Measurements from ENCODE around the gene EXT2.

Gene EXT2

GRCh38 chr11:44149651-44150050 is 54.2 kb downstream of the EXT2 start:
- H3K4me3 ChIP-seq (ENCODE audit: low read depth, low read length): no peak overlapping the region
- DNase-seq (ENCODE audit: low read depth, low spot score): no peak

GRCh38 chr11:44150401-44150800 is 54.9 kb downstream of the EXT2 start:
- TF ChIP-seq, protein P1, sequence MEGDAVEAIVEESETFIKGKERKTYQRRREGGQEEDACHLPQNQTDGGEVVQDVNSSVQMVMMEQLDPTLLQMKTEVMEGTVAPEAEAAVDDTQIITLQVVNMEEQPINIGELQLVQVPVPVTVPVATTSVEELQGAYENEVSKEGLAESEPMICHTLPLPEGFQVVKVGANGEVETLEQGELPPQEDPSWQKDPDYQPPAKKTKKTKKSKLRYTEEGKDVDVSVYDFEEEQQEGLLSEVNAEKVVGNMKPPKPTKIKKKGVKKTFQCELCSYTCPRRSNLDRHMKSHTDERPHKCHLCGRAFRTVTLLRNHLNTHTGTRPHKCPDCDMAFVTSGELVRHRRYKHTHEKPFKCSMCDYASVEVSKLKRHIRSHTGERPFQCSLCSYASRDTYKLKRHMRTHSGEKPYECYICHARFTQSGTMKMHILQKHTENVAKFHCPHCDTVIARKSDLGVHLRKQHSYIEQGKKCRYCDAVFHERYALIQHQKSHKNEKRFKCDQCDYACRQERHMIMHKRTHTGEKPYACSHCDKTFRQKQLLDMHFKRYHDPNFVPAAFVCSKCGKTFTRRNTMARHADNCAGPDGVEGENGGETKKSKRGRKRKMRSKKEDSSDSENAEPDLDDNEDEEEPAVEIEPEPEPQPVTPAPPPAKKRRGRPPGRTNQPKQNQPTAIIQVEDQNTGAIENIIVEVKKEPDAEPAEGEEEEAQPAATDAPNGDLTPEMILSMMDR (IDR thresholded peaks at IDR 0.05; ENCODE audit: low read depth, low read length): no peak
- DNase-seq (ENCODE audit: low read depth, low spot score): no peak
- no peak overlapping the region for H3K4me3 ChIP-seq (ENCODE audit: low read depth, low read length)
- in situ Hi-C loops (cut with HindIII; ENCODE audit: low sequenced_read_pairs): no loop called here

More at GRCh38 chr11:44149651-44150050, 54.2 kb downstream of the EXT2 start:
- TF ChIP-seq, protein P1 (IDR thresholded peaks at IDR 0.05; ENCODE audit: low read depth, low read length): no peak
- in situ Hi-C loops (cut with HindIII; ENCODE audit: low sequenced_read_pairs): no loop called here

DNA sequence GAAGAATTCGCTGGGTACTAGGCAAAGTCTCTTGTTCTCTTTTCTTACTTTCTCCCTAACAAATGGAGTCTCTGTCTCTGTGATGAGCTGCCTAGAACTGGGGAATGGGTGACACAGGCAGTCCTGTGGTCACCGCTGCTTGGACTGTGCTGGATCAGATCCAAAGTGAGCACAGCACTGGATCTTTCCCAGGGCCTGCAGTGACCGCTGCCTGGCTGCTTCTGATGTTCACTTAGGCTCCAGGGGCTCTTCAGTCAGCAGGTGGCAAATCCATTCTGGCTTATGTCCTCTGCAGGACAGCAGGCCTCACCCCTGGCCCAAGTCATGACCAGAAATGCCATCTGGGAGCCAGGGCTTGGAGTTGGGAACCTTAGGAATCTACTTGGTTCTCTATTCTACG is 61.5 kb downstream of the EXT2 start:
- TF ChIP-seq, protein P1 (IDR thresholded peaks at IDR 0.05; ENCODE audit: low read depth, low read length): no peak
- H3K4me3 ChIP-seq (ENCODE audit: low read depth, low read length): no peak overlapping the region
- in situ Hi-C loops (cut with HindIII; ENCODE audit: low sequenced_read_pairs): no loop called here
- DNase-seq (ENCODE audit: low read depth, low spot score): no peak

DNA sequence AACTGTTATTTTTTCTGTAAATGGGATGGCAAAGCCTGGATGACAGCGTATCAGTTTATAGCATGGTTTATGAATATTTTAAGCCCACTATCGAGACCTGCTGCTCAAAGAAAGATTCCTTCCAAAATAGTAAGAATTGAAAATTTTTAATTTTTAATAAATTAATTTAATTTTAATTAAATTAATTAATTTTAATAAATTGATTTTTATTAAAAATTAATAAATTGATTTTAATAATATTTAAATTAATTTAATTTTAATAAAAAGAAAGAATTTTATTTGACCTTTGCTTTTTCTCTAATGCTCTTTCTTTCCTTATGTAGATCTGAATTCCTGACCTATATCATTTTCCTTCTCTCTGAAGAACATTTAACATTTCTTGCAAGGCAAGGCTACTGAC is 62.9 kb downstream of the EXT2 start:
- no peak overlapping the region for H3K4me3 ChIP-seq (ENCODE audit: low read depth, low read length)
- in situ Hi-C loops (cut with HindIII; ENCODE audit: low sequenced_read_pairs): no loop called here
- TF ChIP-seq, protein P1 (IDR thresholded peaks at IDR 0.05; ENCODE audit: low read depth, low read length): no peak
- DNase-seq (ENCODE audit: low read depth, low spot score): no peak

DNA sequence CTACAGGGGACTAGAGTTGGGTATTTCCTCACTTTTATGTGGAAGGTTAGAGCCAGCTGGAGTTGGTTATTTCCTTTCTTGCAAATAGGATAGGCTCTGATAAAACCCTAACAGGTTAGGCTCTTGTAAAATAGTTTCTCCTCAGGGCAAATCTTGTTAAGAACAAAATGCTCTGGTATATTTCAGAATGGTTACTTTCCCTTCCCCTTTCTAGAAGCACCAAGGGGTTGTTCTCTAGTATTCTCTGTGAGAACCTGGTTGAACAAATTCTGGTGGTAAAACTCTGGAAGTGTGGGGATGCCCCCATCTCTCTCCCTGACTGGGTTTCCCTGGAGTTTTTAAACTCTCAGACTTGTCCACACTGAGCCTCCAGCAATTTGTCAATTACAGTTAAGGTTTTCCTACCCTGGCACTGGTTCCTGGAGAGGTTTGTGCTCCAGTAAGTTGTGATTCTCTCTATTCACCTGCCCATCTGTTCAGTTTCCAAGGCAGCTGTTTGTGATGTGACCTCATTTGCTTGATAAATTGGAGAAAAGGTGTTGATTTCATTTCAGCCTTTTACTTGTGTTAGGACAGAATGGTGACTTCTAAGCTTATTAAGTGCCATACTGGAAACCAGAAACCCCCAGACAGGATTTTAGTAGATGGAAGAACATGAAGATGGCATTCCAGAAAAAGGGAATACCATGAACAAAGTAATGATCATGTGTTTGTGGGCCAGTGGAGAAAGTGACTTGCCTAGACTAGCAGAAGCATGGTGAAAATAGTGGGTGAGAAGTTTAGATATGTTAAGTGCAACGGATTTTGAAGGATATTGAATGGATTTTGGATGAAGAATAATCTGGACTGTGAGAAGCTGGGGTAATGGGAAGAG is 64.6 kb downstream of the EXT2 start:
- TF ChIP-seq, protein P1 (IDR thresholded peaks at IDR 0.05; ENCODE audit: low read depth, low read length): no peak
- H3K4me3 ChIP-seq (ENCODE audit: low read depth, low read length): no peak overlapping the region
- in situ Hi-C loops (cut with HindIII; ENCODE audit: low sequenced_read_pairs): no loop called here

DNA sequence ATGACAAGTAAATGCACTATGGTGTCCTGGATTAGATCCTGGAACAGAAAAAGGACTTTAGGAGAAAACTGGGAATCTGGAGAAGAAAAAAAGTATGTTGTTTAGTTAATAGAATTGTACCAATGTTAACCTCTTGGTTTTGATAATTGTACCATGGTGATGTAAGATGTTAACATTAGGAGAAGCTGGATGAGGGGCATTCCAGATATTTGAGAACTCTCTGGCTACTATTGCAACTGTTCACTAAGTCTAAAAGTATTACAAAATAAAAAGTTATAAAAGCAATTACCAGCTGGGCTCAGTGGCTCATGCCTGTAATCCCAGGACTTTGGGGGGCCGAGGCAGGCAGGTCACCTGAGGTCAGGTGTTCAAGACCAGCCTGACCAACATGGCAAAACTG is 66.5 kb downstream of the EXT2 start:
- no peak overlapping the region for H3K4me3 ChIP-seq (ENCODE audit: low read depth, low read length)
- TF ChIP-seq, protein P1 (IDR thresholded peaks at IDR 0.05; ENCODE audit: low read depth, low read length): no peak
- in situ Hi-C loops (cut with HindIII; ENCODE audit: low sequenced_read_pairs): no loop called here
- DNase-seq (ENCODE audit: low read depth, low spot score): no peak

More for the DNA sequence above, 64.6 kb downstream of the EXT2 start:
- DNase-seq (ENCODE audit: low read depth, low spot score): no peak

Measured in astrocyte of the spinal cord (primary cell).